HepG2 (cell line): ENCODE data around the gene TOM1L2. TPM values are rescaled to one million over a fixed set of nuclear protein-coding genes. Genes with fewer than 3 reads are reported as not detected.

Experiments
- CEBPB ChIP-seq: IDR thresholded peaks from 2 replicates; pipeline ENCODE4 v1.6.1; 2011; ENCODE audit warnings: low read depth, low read length, improper control_type of control experiment, borderline replicate concordance
- CSRNP2 ChIP-seq: sonication (generic); formaldehyde crosslinking; conservative IDR thresholded peaks from 2 replicates; pipeline ENCODE4 v1.8.0; 2022; ENCODE audit warnings: low read depth, missing genetic modification reagents
- GATAD2A ChIP-seq: IDR thresholded peaks from 2 replicates; pipeline ENCODE4 v1.6.1; 2016
- HDAC1 ChIP-seq: sonication (generic); formaldehyde crosslinking; IDR thresholded peaks from 2 replicates; pipeline ENCODE4 v1.5.1; 2020; ENCODE audit warnings: mild to moderate bottlenecking, missing genetic modification reagents
- HIC2 ChIP-seq: sonication (generic); formaldehyde crosslinking; IDR thresholded peaks from 2 replicates; pipeline ENCODE4 v1.9.0; 2022; ENCODE audit warnings: low read depth, missing genetic modification reagents
- JARID2 ChIP-seq: sonication (generic); formaldehyde crosslinking; IDR thresholded peaks from 2 replicates; pipeline ENCODE4 v1.8.1; 2023; ENCODE audit warnings: missing genetic modification reagents, inconsistent platforms; ENCODE audit not compliant: insufficient replicate concordance
- KDM5B ChIP-seq: sonication (generic); formaldehyde crosslinking; IDR thresholded peaks from 2 replicates; pipeline ENCODE4 v1.4.0; 2020; ENCODE audit warnings: missing genetic modification reagents, mild to moderate bottlenecking, borderline replicate concordance
- NFIB ChIP-seq: sonication (generic); formaldehyde crosslinking; IDR thresholded peaks from 2 replicates; pipeline ENCODE4 v1.9.0; 2021; ENCODE audit warnings: missing genetic modification reagents, mild to moderate bottlenecking, borderline replicate concordance
- NFKB2 ChIP-seq: sonication (generic); formaldehyde crosslinking; IDR thresholded peaks from 2 replicates; pipeline ENCODE4 v1.4.0; 2020; ENCODE audit warnings: missing genetic modification reagents, borderline replicate concordance
- NFYB ChIP-seq: sonication (generic); formaldehyde crosslinking; IDR thresholded peaks from 2 replicates; pipeline ENCODE4 v1.4.0; 2020; ENCODE audit warnings: missing genetic modification reagents
- NONO ChIP-seq, 2 experiments: fragments of 450-650 bp in 1 of 2; sonication (generic) in 1 of 2; formaldehyde crosslinking in 1 of 2; IDR thresholded peaks in 1 of 2; conservative IDR thresholded peaks in 1 of 2; 2 replicates each; pipeline versions ENCODE4 v1.6.1 to v1.8.0; 2017 to 2022; ENCODE audit warnings: mild to moderate bottlenecking in 1 of 2, missing genetic modification reagents in 1 of 2, moderate library complexity in 1 of 2
- ONECUT2 ChIP-seq: sonication (generic); formaldehyde crosslinking; IDR thresholded peaks from 2 replicates; pipeline ENCODE4 v1.4.0; 2020; ENCODE audit warnings: missing genetic modification reagents
- PPARG ChIP-seq: conservative IDR thresholded peaks from 2 replicates; pipeline ENCODE4 v1.6.1; 2016; ENCODE audit warnings: missing biosample characterization, missing genetic modification reagents
- RARA ChIP-seq: IDR thresholded peaks from 2 replicates; pipeline ENCODE4 v1.6.1; 2016; ENCODE audit warnings: missing genetic modification reagents, missing compliant biosample characterization
- SOX6 ChIP-seq, 2 experiments: fragments of 450-650 bp in 1 of 2; sonication (generic) in 1 of 2; formaldehyde crosslinking in 1 of 2; IDR thresholded peaks; 2 replicates each; pipeline versions ENCODE4 v1.4.0 to v1.6.1; 2017 to 2020; ENCODE audit warnings: antibody characterized with exemption in 1 of 2, mild to moderate bottlenecking in 1 of 2, missing genetic modification reagents in 1 of 2
- SRY ChIP-seq: sonication (generic); formaldehyde crosslinking; IDR thresholded peaks from 2 replicates; pipeline ENCODE4 v1.8.0; 2022; ENCODE audit warnings: mild to moderate bottlenecking, missing genetic modification reagents
- SSRP1 ChIP-seq: IDR thresholded peaks from 2 replicates; pipeline ENCODE4 v1.6.1; 2016; ENCODE audit warnings: control low read depth
- TCF12 ChIP-seq, 2 experiments: fragments of 450-650 bp in 1 of 2; sonication (generic) in 1 of 2; formaldehyde crosslinking in 1 of 2; IDR thresholded peaks; 2 replicates each; pipeline versions ENCODE4 v1.6.1 to v1.8.0; 2017 to 2022; ENCODE audit warnings: antibody characterized with exemption in 1 of 2, mild to moderate bottlenecking in 1 of 2, missing genetic modification reagents in 1 of 2, moderate library complexity in 1 of 2
- TCF7 ChIP-seq: sonication (generic); IDR thresholded peaks from 2 replicates; pipeline ENCODE4 v1.6.1; 2016; ENCODE audit warnings: antibody characterized with exemption, low read depth
- TGIF2 ChIP-seq: IDR thresholded peaks from 2 replicates; pipeline ENCODE4 v1.6.1; 2016; ENCODE audit warnings: control low read depth, missing compliant biosample characterization
- ZBTB3 ChIP-seq: sonication (generic); formaldehyde crosslinking; IDR thresholded peaks from 2 replicates; pipeline ENCODE4 v1.4.0; 2020; ENCODE audit warnings: low read depth, mild to moderate bottlenecking, moderate library complexity, missing genetic modification reagents, borderline replicate concordance
- ZBTB7B ChIP-seq: sonication (generic); formaldehyde crosslinking; IDR thresholded peaks from 2 replicates; pipeline ENCODE4 v1.4.0; 2020; ENCODE audit warnings: missing genetic modification reagents
- ZFP37 ChIP-seq: sonication (generic); formaldehyde crosslinking; IDR thresholded peaks from 2 replicates; pipeline ENCODE4 v1.4.0; 2020; ENCODE audit warnings: missing genetic modification reagents, borderline replicate concordance
- ZNF30 ChIP-seq: sonication (generic); formaldehyde crosslinking; IDR thresholded peaks from 2 replicates; pipeline ENCODE4 v1.5.0; 2020; ENCODE audit warnings: mild to moderate bottlenecking, missing genetic modification reagents
- ZNF331 ChIP-seq: sonication (generic); formaldehyde crosslinking; IDR thresholded peaks from 2 replicates; pipeline ENCODE4 v1.4.0; 2020; ENCODE audit warnings: missing genetic modification reagents
- ZNF607 ChIP-seq: sonication (generic); formaldehyde crosslinking; IDR thresholded peaks from 2 replicates; pipeline ENCODE4 v1.5.1; 2020; ENCODE audit warnings: missing genetic modification reagents, mild to moderate bottlenecking, borderline replicate concordance
- ZNF670 ChIP-seq: sonication (generic); formaldehyde crosslinking; IDR thresholded peaks from 2 replicates; pipeline ENCODE4 v1.8.0; 2022; ENCODE audit warnings: mild to moderate bottlenecking, missing genetic modification reagents, borderline replicate concordance
- ZNF724P ChIP-seq: sonication (generic); formaldehyde crosslinking; IDR thresholded peaks from 2 replicates; pipeline ENCODE4 v1.8.0; 2022; ENCODE audit warnings: missing genetic modification reagents, borderline replicate concordance
- ZNF766 ChIP-seq: sonication (generic); formaldehyde crosslinking; IDR thresholded peaks from 2 replicates; pipeline ENCODE4 v1.5.0; 2020; ENCODE audit warnings: missing genetic modification reagents, borderline replicate concordance
- ZSCAN21 ChIP-seq: sonication (generic); formaldehyde crosslinking; IDR thresholded peaks from 2 replicates; pipeline ENCODE4 v1.8.0; 2022; ENCODE audit warnings: mild to moderate bottlenecking, missing genetic modification reagents, moderate library complexity, borderline replicate concordance
- polyA plus RNA-seq, 8 experiments: library from polyadenylated mRNA; depleted of rRNA in 3 of 8; stranded (reverse) in 7 of 8; unstranded in 1 of 8; fragments of >200 nt; fragmentation: Illumina TruSeq in 4 of 8; extraction: Trizol in 4 of 8; gene quantifications; 2 replicates each; pipeline versions ENCODE4 v1.2.1 to v1.2.3, GENCODE V29; 2011 to 2016; ENCODE audit warnings: low read depth in 4 of 8, missing spikeins in 1 of 8, mixed read lengths in 1 of 8; ENCODE audit not compliant: insufficient read depth in 1 of 8
- total RNA-seq, 5 experiments: library from RNA; depleted of rRNA; stranded (reverse); fragments of >200 nt; fragmentation: Illumina TruSeq; extraction: Trizol; gene quantifications; 2 replicates each; pipeline ENCODE4 v1.2.3, GENCODE V29; 2016; ENCODE audit warnings: low read depth in 1 of 5

Gene TOM1L2
- total and polyA plus RNA-seq, 2 of the 13 experiments (the other 11 are each of a cell fraction or from before 2014, with no cell fraction given), result 4.7 to 7.4 TPM

- TF ChIP-seq HIC2 (no peak), HDAC1 (no peak), JARID2 (CRISPR knock-in tag) (no peak), NFIB (CRISPR knock-in tag) (no peak), SOX6 (IDR thresholded peaks at IDR 0.05) (no peak), SOX6 (CRISPR knock-in tag; IDR thresholded peaks at IDR 0.05) (peak; percentile 63; the same call in 1 of the 2 replicates), RARA (CRISPR knock-in tag) (peak; percentile 26; the same call in 1 of the 2 replicates), SSRP1 (CRISPR knock-in tag) (no peak), SRY (CRISPR knock-in tag) (no peak), NONO (IDR thresholded peaks at IDR 0.05) (no peak), NONO (CRISPR knock-in tag; conservative IDR thresholded peaks at IDR 0.05) (no peak), ZNF766 (no peak), GATAD2A (0 out of 2 replicates have a peak, but pooled peaks have one; percentile 19), ZNF607 (no peak), ZNF30 (CRISPR knock-in tag) (no peak), CEBPB (no peak), PPARG (CRISPR knock-in tag) (0 out of 2 replicates have a peak, but pooled peaks have one; percentile 29), ZNF724P (CRISPR knock-in tag) (no peak), ONECUT2 (peak; percentile 69; the same call in 1 of the 2 replicates), ZBTB3 (no peak), NFKB2 (CRISPR knock-in tag) (no peak), ZFP37 (CRISPR knock-in tag) (no peak), CSRNP2 (CRISPR knock-in tag) (no peak), ZNF670 (CRISPR knock-in tag) (no peak), TGIF2 (CRISPR knock-in tag) (no peak), NFYB (no peak), KDM5B (no peak), TCF7 (peak; percentile 59; the same call in 1 of the 2 replicates), ZNF331 (0 out of 2 replicates have a peak, but pooled peaks have one; percentile 24), TCF12 (IDR thresholded peaks at IDR 0.05) (no peak), TCF12 (CRISPR knock-in tag; IDR thresholded peaks at IDR 0.05) (no peak), ZBTB7B (no peak), ZSCAN21 (CRISPR knock-in tag) (no peak)
These were observed 107.2 kb downstream of the TOM1L2 start (continued) for GRCh38 chr17:17865035-17865434.
